ENCODE results near the gene NXF3.
"Not testable (repeated sequence)": the region's sequence is repeated elsewhere in the genome, so short reads cannot be mapped to it uniquely, and the experiment has no call there.

DNA sequence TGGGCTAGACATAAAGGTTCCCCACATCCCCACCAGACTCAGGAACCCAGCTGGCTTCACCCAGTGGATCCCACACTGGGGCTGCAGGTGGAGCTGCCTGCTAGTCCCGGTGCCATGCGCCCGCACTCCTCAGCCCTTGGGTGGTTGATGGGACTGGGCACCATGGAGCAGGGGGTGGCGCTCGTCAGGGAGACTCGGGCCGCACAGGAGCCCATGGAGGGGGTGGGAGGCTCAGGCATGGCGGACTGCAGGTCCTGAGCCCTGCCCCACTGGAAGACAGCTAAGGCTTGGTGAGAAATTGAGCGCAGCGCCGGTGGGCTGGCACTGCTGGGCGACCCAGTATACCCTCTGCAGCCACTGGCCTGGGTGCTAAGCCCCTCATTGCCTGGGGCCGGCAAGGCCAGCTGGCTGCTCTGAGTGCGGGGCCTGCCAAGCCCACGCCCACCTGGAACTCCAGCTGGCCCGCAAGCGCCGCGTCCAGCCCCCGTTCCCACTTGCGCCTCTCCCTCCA lies 14.3 kb upstream of the NXF3 start:
- TF ChIP-seq, protein P1, sequence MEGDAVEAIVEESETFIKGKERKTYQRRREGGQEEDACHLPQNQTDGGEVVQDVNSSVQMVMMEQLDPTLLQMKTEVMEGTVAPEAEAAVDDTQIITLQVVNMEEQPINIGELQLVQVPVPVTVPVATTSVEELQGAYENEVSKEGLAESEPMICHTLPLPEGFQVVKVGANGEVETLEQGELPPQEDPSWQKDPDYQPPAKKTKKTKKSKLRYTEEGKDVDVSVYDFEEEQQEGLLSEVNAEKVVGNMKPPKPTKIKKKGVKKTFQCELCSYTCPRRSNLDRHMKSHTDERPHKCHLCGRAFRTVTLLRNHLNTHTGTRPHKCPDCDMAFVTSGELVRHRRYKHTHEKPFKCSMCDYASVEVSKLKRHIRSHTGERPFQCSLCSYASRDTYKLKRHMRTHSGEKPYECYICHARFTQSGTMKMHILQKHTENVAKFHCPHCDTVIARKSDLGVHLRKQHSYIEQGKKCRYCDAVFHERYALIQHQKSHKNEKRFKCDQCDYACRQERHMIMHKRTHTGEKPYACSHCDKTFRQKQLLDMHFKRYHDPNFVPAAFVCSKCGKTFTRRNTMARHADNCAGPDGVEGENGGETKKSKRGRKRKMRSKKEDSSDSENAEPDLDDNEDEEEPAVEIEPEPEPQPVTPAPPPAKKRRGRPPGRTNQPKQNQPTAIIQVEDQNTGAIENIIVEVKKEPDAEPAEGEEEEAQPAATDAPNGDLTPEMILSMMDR (IDR thresholded peaks at IDR 0.05; ENCODE audit: low read length): not testable (repeated sequence)
- not testable (repeated sequence) for TF ChIP-seq EZH2 (optimal IDR thresholded peaks at IDR 0.05; ENCODE audit: low read depth, low read length)

All from MM.1S (cell line).